T-cell (primary cell): ENCODE results near the gene CDH4. TPM values are rescaled to one million over a fixed set of nuclear protein-coding genes. Genes with fewer than 3 reads are reported as not detected.

ENCODE experiments used
- ATAC-seq, 4 experiments: fragments of 200-7000 bp in 3 of 4; fragments of 150-1000 bp in 1 of 4; cut with Tn5 transposase; replicated peaks in 1 of 4; 1 replicate in 3 of 4; 2 replicates in 1 of 4; pipeline ENCODE4 v1.10.0; 2021; ENCODE audit warnings: moderate library complexity in 3 of 4, mild to moderate bottlenecking in 2 of 4, moderate number of reproducible peaks in 1 of 4
- CTCF ChIA-PET, 2 donors: fragments of 300-600 bp; sonication (Branson Sonifier 250); formaldehyde crosslinking; loops; one replicate each; lab custom pipeline; 2022; ENCODE audit warnings: antibody characterized with exemption in 2 of 2; lab: Charles Lee
- POLR2A ChIA-PET, 2 donors: fragments of 300-600 bp; sonication (Branson Sonifier 250); formaldehyde crosslinking; loops; one replicate each; lab custom pipeline; 2022; ENCODE audit warnings: antibody characterized with exemption in 2 of 2; lab: Charles Lee
- DNase-seq, 35 experiments: peaks; one replicate each; pipeline versions ENCODE4 v3.0.0 to v3.0.0-alpha.2; 2013 to 2023
- H3K27ac ChIP-seq: one replicate; pipeline ENCODE4 v1.5.1; 2013; ENCODE audit warnings: low read length
- H3K27me3 ChIP-seq, 2 experiments: replicated peaks in 1 of 2; 1 replicate in 1 of 2; 2 replicates in 1 of 2; pipeline versions ENCODE4 v1.6.1 to v1.7.0; 2013; ENCODE audit warnings: low read length in 1 of 2, mixed read lengths in 1 of 2; ENCODE audit not compliant: control insufficient read depth in 2 of 2, insufficient read depth in 2 of 2; ENCODE audit errors: extremely low read depth in 1 of 2
- H3K36me3 ChIP-seq, 2 donors: 1 replicate in 1 of 2; 2 replicates in 1 of 2; pipeline versions ENCODE4 v1.6.1 to v1.7.0; 2013; ENCODE audit warnings: low read length in 1 of 2; ENCODE audit not compliant: control insufficient read depth in 2 of 2, insufficient read depth in 1 of 2; ENCODE audit errors: extremely low read depth in 1 of 2
- H3K4me1 ChIP-seq, 2 experiments: 1 replicate in 1 of 2; 2 replicates in 1 of 2; pipeline versions ENCODE4 v1.6.1 to v1.7.0; 2013; ENCODE audit warnings: low read length in 2 of 2, mixed read lengths in 1 of 2; ENCODE audit not compliant: insufficient read depth in 2 of 2, control insufficient read depth in 1 of 2; ENCODE audit errors: extremely low read depth in 1 of 2
- H3K4me3 ChIP-seq, 2 donors: 1 replicate in 1 of 2; 2 replicates in 1 of 2; pipeline versions ENCODE4 v1.5.1 to v1.7.0; 2013; ENCODE audit warnings: mild to moderate bottlenecking in 2 of 2, low read length in 1 of 2, moderate library complexity in 1 of 2; ENCODE audit not compliant: control insufficient read depth in 1 of 2; ENCODE audit errors: extremely low read depth in 1 of 2
- H3K9me3 ChIP-seq: 2 replicates; pipeline ENCODE4 v1.7.0; 2013
- H3K27ac Mint-ChIP-seq, 2 donors: one replicate each; pipeline ENCODE4 v1.8.0; 2020 to 2021; ENCODE audit warnings: mild to moderate bottlenecking in 2 of 2, mixed read lengths in 2 of 2
- H3K27me3 Mint-ChIP-seq, 2 donors: one replicate each; pipeline ENCODE4 v1.8.0; 2021 to 2022; ENCODE audit warnings: mixed read lengths in 2 of 2
- H3K36me3 Mint-ChIP-seq: one replicate; pipeline ENCODE4 v1.8.0; 2021; ENCODE audit warnings: mixed read lengths
- H3K4me1 Mint-ChIP-seq, 3 donors: one replicate each; pipeline ENCODE4 v1.8.0; 2020 to 2022; ENCODE audit warnings: mixed read lengths in 3 of 3, mild to moderate bottlenecking in 1 of 3
- H3K4me3 Mint-ChIP-seq, 3 donors: one replicate each; pipeline ENCODE4 v1.8.0; 2020 to 2022; ENCODE audit warnings: mild to moderate bottlenecking in 3 of 3, mixed read lengths in 3 of 3, moderate library complexity in 3 of 3
- H3K9me3 Mint-ChIP-seq, 3 donors: one replicate each; pipeline ENCODE4 v1.8.0; 2020 to 2022; ENCODE audit warnings: mixed read lengths in 3 of 3
- WGBS: methylation state at CpG from one replicate; pipeline ENCODE4 v1.1.5; 2013; ENCODE audit warnings: missing lambda C conversion rate; ENCODE audit not compliant: insufficient coverage; 5-methylcytosine and 5-hydroxymethylcytosine counted together
- total RNA-seq, 35 experiments: library from RNA in 6 of 35; stranded (reverse) in 6 of 35; fragments of 120-200 nt in 1 of 35; gene quantifications; one replicate each; pipeline versions ENCODE4 v1.2.1 to v1.2.4 and lab custom pipeline; 2013 to 2026

Gene CDH4
- total RNA-seq, 5 donors from 2014 or later (not counting 1 experiment from before 2014, with no cell fraction given), result 0.06 to 0.64 (median 0.14) TPM

DNA sequence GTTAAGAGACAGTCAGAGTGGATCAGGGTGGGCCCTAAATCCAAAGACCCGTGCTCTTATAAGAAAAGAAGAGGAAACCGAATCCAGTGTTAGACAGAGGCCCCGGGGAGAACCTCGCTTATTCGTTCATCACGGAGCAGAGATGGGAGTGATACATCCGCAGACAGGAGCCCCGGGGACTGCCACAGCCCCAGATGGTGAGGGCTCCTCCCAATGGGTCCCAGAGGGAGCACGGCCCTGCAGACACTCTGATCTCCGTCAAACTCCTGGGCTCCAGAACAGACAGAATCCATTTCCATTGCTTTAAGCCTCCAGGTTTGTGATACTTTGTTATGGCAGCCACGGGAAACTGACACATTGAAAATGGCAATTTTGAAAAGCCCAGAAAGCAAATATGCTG lies 47.0 kb downstream of the CDH4 start:
- Histone ChIP-seq H3K27me3 (peaks cover 0 to 10% of the 10 kb centered on the region in 2 experiments), H3K36me3 (no peaks in the 10 kb centered on the region), H3K9me3 (no peaks in the 10 kb centered on the region), H3K27ac (no peak overlapping the region), H3K4me1 (no peaks in the 10 kb centered on the region), H3K4me3 (no peak overlapping the region)
- CTCF ChIA-PET, result no interaction called here
- H3K27me3 Mint-ChIP-seq, result no peaks in the 10 kb centered on the region
- DNase-seq (no peak), ATAC-seq (no peak)
- no peak overlapping the region for H3K4me3 Mint-ChIP-seq
- POLR2A ChIA-PET, result no interaction called here
- no peaks in the 10 kb centered on the region for H3K9me3 Mint-ChIP-seq
- no peaks in the 10 kb centered on the region for H3K4me1 Mint-ChIP-seq
- no peaks in the 10 kb centered on the region for H3K36me3 Mint-ChIP-seq
- no peak overlapping the region for H3K27ac Mint-ChIP-seq
- WGBS, result 80% methylated on average over 9 of the region's 11 CpGs

DNA sequence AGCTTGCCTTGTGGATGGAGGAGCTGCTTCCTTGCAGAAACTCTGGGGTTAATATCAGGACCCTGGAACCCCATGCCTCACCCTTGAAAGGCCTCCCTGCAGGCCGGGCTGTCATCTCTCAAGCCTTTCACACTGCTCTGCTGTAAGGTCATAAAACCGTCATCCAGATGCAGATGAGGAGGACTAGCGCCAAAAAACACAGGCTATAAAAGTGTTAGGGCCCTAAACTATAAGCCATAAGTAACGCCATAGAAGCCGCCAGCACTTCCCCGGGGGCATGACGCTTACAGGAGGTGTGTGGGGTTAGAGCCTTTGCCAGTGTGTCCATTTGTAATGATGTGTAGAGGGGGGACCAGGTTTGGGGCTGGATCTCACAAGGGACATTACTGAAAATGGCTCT lies 47.6 kb downstream of the CDH4 start:
- Mint-ChIP-seq H3K9me3 (no peaks in the 10 kb centered on the region), H3K4me1 (no peaks in the 10 kb centered on the region), H3K27ac (no peak overlapping the region), H3K27me3 (no peaks in the 10 kb centered on the region), H3K36me3 (no peaks in the 10 kb centered on the region), H3K4me3 (no peak overlapping the region)
- DNase-seq (no peak), ATAC-seq (no peak)
- ChIA-PET CTCF (no interaction called here), POLR2A (no interaction called here)
- Histone ChIP-seq H3K27me3 (peaks cover 0 to 8% of the 10 kb centered on the region in 2 experiments), H3K4me3 (no peak overlapping the region), H3K9me3 (no peaks in the 10 kb centered on the region), H3K36me3 (no peaks in the 10 kb centered on the region), H3K4me1 (no peaks in the 10 kb centered on the region), H3K27ac (no peak overlapping the region)
- WGBS, result 62% methylated on average over 7 of the region's 7 CpGs

DNA sequence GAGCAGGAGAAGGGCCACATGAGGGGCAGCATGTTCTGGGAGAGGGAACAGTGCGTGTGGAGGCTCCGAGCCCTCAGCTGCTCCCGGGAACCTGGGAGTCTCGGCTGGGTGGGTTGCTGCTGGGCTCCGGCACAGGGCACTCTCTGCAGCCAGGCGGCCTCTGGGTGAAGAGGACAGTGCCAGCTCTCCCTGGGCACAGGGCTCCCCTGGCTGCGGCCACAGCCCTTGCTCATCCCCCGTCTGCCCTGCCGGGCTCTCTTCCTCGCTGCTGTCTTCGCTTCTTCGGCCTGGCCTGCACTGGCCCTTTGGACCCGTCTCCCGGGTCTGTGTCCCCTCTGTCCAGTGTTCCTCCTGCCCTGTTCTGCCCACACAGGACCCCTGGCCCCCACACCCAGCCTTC lies 48.2 kb downstream of the CDH4 start:
- ChIA-PET CTCF (no interaction called here), POLR2A (no interaction called here)
- Histone ChIP-seq H3K27ac (no peak overlapping the region), H3K36me3 (no peaks in the 10 kb centered on the region), H3K9me3 (no peaks in the 10 kb centered on the region), H3K4me3 (no peak overlapping the region), H3K4me1 (no peaks in the 10 kb centered on the region), H3K27me3 (peaks cover 0 to 8% of the 10 kb centered on the region in 2 experiments)
- Mint-ChIP-seq H3K4me3 (no peak overlapping the region), H3K27ac (no peak overlapping the region), H3K36me3 (no peaks in the 10 kb centered on the region), H3K9me3 (no peaks in the 10 kb centered on the region), H3K27me3 (no peaks in the 10 kb centered on the region), H3K4me1 (no peaks in the 10 kb centered on the region)
- ATAC-seq (no peak), DNase-seq (no peak)
- WGBS, result 78% methylated on average over 14 of the region's 14 CpGs

DNA sequence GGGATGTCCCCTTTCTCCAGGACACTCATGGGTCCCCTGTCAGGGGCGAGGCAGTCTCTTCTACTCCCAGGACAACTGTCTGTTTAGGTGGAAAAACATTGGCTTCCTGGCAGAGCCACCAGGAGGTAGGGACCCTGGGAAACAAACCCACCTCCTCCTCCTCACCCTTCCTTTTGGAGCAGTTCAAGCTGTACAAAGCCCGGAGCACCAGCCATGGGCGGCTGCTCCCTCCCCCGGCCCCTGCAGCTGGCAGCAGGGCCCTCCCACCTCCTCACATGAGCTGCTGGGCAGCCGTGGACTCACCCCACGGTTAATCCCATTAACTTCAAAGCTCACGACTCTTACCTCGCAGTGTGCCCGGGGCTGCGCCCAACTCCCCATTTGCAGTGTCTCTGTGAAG lies 48.6 kb downstream of the CDH4 start:
- Mint-ChIP-seq H3K27me3 (no peaks in the 10 kb centered on the region), H3K9me3 (no peaks in the 10 kb centered on the region), H3K4me3 (no peak overlapping the region), H3K27ac (no peak overlapping the region), H3K36me3 (no peaks in the 10 kb centered on the region), H3K4me1 (no peaks in the 10 kb centered on the region)
- H3K27ac ChIP-seq, result no peak overlapping the region
- H3K36me3 ChIP-seq, result no peaks in the 10 kb centered on the region
- H3K4me1 ChIP-seq, result no peaks in the 10 kb centered on the region
- H3K27me3 ChIP-seq, result peaks cover 0 to 8% of the 10 kb centered on the region in 2 experiments
- no peak overlapping the region for H3K4me3 ChIP-seq
- CTCF ChIA-PET, result no interaction called here
- DNase-seq, result no peak
- POLR2A ChIA-PET, result no interaction called here
- no peaks in the 10 kb centered on the region for H3K9me3 ChIP-seq
- WGBS, result 77% methylated on average over 9 of the region's 10 CpGs
- no peak for ATAC-seq

- no peak overlapping the region for H3K27ac Mint-ChIP-seq
- H3K27me3 Mint-ChIP-seq, result no peaks in the 10 kb centered on the region
- CTCF ChIA-PET, result no interaction called here
- H3K27ac ChIP-seq, result no peak overlapping the region
- no peaks in the 10 kb centered on the region for H3K4me1 Mint-ChIP-seq
- peaks cover 0 to 8% of the 10 kb centered on the region in 2 experiments for H3K27me3 ChIP-seq
- H3K4me3 ChIP-seq, result no peak overlapping the region
- no peak overlapping the region for H3K4me3 Mint-ChIP-seq
- H3K4me1 ChIP-seq, result no peaks in the 10 kb centered on the region
- H3K36me3 ChIP-seq, result no peaks in the 10 kb centered on the region
- POLR2A ChIA-PET, result no interaction called here
- DNase-seq (no peak), ATAC-seq (no peak)
- no peaks in the 10 kb centered on the region for H3K36me3 Mint-ChIP-seq
- WGBS, result 77% methylated on average over 13 of the region's 21 CpGs
- H3K9me3 ChIP-seq, result no peaks in the 10 kb centered on the region
- no peaks in the 10 kb centered on the region for H3K9me3 Mint-ChIP-seq
Measured at GRCh38 chr20:61301711-61302525, 49.9 kb downstream of the CDH4 start.

GRCh38 chr20:61303217-61303616 lies 51.2 kb downstream of the CDH4 start:
- Histone ChIP-seq H3K36me3 (no peaks in the 10 kb centered on the region), H3K9me3 (no peaks in the 10 kb centered on the region), H3K27ac (no peak overlapping the region), H3K4me1 (no peaks in the 10 kb centered on the region), H3K4me3 (no peak overlapping the region), H3K27me3 (peaks cover 0 to 8% of the 10 kb centered on the region in 2 experiments)
- Mint-ChIP-seq H3K4me3 (no peak overlapping the region), H3K27ac (no peak overlapping the region), H3K9me3 (no peaks in the 10 kb centered on the region), H3K4me1 (no peaks in the 10 kb centered on the region), H3K36me3 (no peaks in the 10 kb centered on the region), H3K27me3 (no peaks in the 10 kb centered on the region)
- ATAC-seq (no peak), DNase-seq (no peak)
- ChIA-PET CTCF (no interaction called here), POLR2A (no interaction called here)
- WGBS, result 84% methylated on average over 8 of the region's 8 CpGs
